Suprapubic skin (tissue), 4 donors: ENCODE results near the gene SRF. TPM values are rescaled to one million over a fixed set of nuclear protein-coding genes. Genes with fewer than 3 reads are reported as not detected.

ENCODE experiments used
- DNase-seq, 2 donors: peaks; one replicate each; pipeline ENCODE4 v3.0.0-alpha.2; 2019; ENCODE audit warnings: low spot score in 2 of 2
- H3K27ac ChIP-seq: fragments of 200-600 bp; sonication (generic); one replicate; pipeline ENCODE4 v1.5.1; 2019
- H3K27me3 ChIP-seq: fragments of 200-600 bp; sonication (generic); one replicate; pipeline ENCODE4 v1.5.1; 2019
- H3K36me3 ChIP-seq: fragments of 200-600 bp; sonication (generic); one replicate; pipeline ENCODE4 v1.5.1; 2019
- H3K4me1 ChIP-seq: fragments of 200-600 bp; sonication (generic); one replicate; pipeline ENCODE4 v1.5.1; 2019
- H3K4me3 ChIP-seq: fragments of 200-600 bp; sonication (generic); one replicate; pipeline ENCODE4 v1.5.1; 2019; ENCODE audit warnings: mild to moderate bottlenecking
- H3K9me3 ChIP-seq: fragments of 200-600 bp; sonication (generic); one replicate; pipeline ENCODE4 v1.5.1; 2019
- CTCF ChIP-seq, 2 donors: fragments of 200-600 bp in 1 of 2; fragments of 450-650 bp in 1 of 2; sonication (generic) in 1 of 2; IDR thresholded peaks; one replicate each; pipeline ENCODE4 v1.5.1; 2016 to 2019; ENCODE audit warnings: antibody characterized with exemption in 2 of 2, mild to moderate bottlenecking in 1 of 2, moderate library complexity in 1 of 2
- EP300 ChIP-seq: sonication (generic); formaldehyde crosslinking; IDR thresholded peaks from one replicate; pipeline ENCODE4 v1.6.1; 2017; ENCODE audit warnings: antibody characterized with exemption
- POLR2A ChIP-seq, 2 donors: fragments of 450-650 bp; IDR thresholded peaks; one replicate each; pipeline ENCODE4 v1.6.1; 2017; ENCODE audit warnings: antibody characterized with exemption in 2 of 2, mild to moderate bottlenecking in 2 of 2, moderate library complexity in 2 of 2
- POLR2AphosphoS5 ChIP-seq, 3 donors: sonication (generic); formaldehyde crosslinking; IDR thresholded peaks; one replicate each; pipeline ENCODE4 v1.6.1; 2017; ENCODE audit warnings: antibody characterized with exemption in 3 of 3
- WGBS: methylation state at CpG from one replicate; pipeline ENCODE4 v1.1.5; 2018; 5-methylcytosine and 5-hydroxymethylcytosine counted together
- total RNA-seq, 4 donors: library from RNA; depleted of rRNA; stranded (reverse); fragments of >200 nt; gene quantifications; one replicate each; pipeline ENCODE4 v1.1.0, GENCODE V29; 2016

Gene SRF
- total RNA-seq, 4 donors from 2014 or later = 19.6 to 33.2 (median 28.9) TPM

- peaks cover 47% of the 10 kb centered on the region for H3K36me3 ChIP-seq
- 75% methylated on average over 20 of the region's 21 CpGs for WGBS
- no peak overlapping the region for H3K4me3 ChIP-seq
- H3K9me3 ChIP-seq = no peaks in the 10 kb centered on the region
- no peaks in the 10 kb centered on the region for H3K27me3 ChIP-seq
- peak in 1 of 2 donors; percentile 60 for DNase-seq
- peaks cover 67% of the 10 kb centered on the region for H3K4me1 ChIP-seq
- TF ChIP-seq CTCF (IDR thresholded peaks at IDR 0.05) (no peak), POLR2A (IDR thresholded peaks at IDR 0.05) (no peak), POLR2AphosphoS5 (IDR thresholded peaks at IDR 0.05) (no peak), EP300 (no peak)
- H3K27ac ChIP-seq = no peak overlapping the region
Observed at GRCh38 chr6:43184268-43184985, 13.4 kb downstream of the SRF start.

- WGBS = 74% methylated on average over 5 of the region's 5 CpGs
- H3K4me3 ChIP-seq = no peak overlapping the region
- peaks cover 67% of the 10 kb centered on the region for H3K4me1 ChIP-seq
- no peak overlapping the region for H3K27ac ChIP-seq
- H3K27me3 ChIP-seq = no peaks in the 10 kb centered on the region
- H3K9me3 ChIP-seq = no peaks in the 10 kb centered on the region
- no peak for DNase-seq
- H3K36me3 ChIP-seq = peaks cover 46% of the 10 kb centered on the region
- TF ChIP-seq POLR2AphosphoS5 (IDR thresholded peaks at IDR 0.05) (no peak), CTCF (IDR thresholded peaks at IDR 0.05) (no peak), POLR2A (IDR thresholded peaks at IDR 0.05) (no peak), EP300 (no peak)
Observed at GRCh38 chr6:43185391-43185985, 14.4 kb downstream of the SRF start.

- Histone ChIP-seq H3K27ac (no peak overlapping the region), H3K36me3 (peaks cover 46% of the 10 kb centered on the region), H3K4me3 (no peak overlapping the region), H3K4me1 (peaks cover 67% of the 10 kb centered on the region), H3K27me3 (no peaks in the 10 kb centered on the region), H3K9me3 (no peaks in the 10 kb centered on the region)
- peak in 1 of 2 donors; percentile 50 for DNase-seq
- no peak for TF ChIP-seq POLR2AphosphoS5 (IDR thresholded peaks at IDR 0.05)
- no peak for TF ChIP-seq POLR2A (IDR thresholded peaks at IDR 0.05)
- no peak for TF ChIP-seq EP300
- TF ChIP-seq CTCF (IDR thresholded peaks at IDR 0.05) = no peak
- 92% methylated on average over 14 of the region's 14 CpGs for WGBS
Observed at GRCh38 chr6:43186019-43186418, 14.9 kb downstream of the SRF start.

GRCh38 chr6:43186706-43187105 lies 15.6 kb downstream of the SRF start:
- DNase-seq = peak; percentile 26 to 50
- H3K36me3 ChIP-seq = peaks cover 46% of the 10 kb centered on the region
- no peak overlapping the region for H3K4me3 ChIP-seq
- H3K4me1 ChIP-seq = peaks cover 62% of the 10 kb centered on the region
- H3K27me3 ChIP-seq = no peaks in the 10 kb centered on the region
- no peaks in the 10 kb centered on the region for H3K9me3 ChIP-seq
- 74% methylated on average over 4 of the region's 4 CpGs for WGBS
- TF ChIP-seq CTCF (IDR thresholded peaks at IDR 0.05) = no peak
- no peak for TF ChIP-seq EP300
- TF ChIP-seq POLR2AphosphoS5 (IDR thresholded peaks at IDR 0.05) = no peak
- TF ChIP-seq POLR2A (IDR thresholded peaks at IDR 0.05) = no peak
- H3K27ac ChIP-seq = no peak overlapping the region

- 99% methylated on average over 7 of the region's 7 CpGs for WGBS
Observed at GRCh38 chr6:43187821-43188220, 16.8 kb downstream of the SRF start.

More at GRCh38 chr6:43187821-43188220, 16.8 kb downstream of the SRF start:
- peaks cover 49% of the 10 kb centered on the region for H3K36me3 ChIP-seq
- no peak for DNase-seq
- no peaks in the 10 kb centered on the region for H3K27me3 ChIP-seq
- no peak overlapping the region for H3K4me3 ChIP-seq
- H3K4me1 ChIP-seq = peaks cover 50% of the 10 kb centered on the region
- H3K9me3 ChIP-seq = no peaks in the 10 kb centered on the region
- H3K27ac ChIP-seq = no peak overlapping the region
- TF ChIP-seq CTCF (IDR thresholded peaks at IDR 0.05) (no peak), POLR2A (IDR thresholded peaks at IDR 0.05) (no peak), EP300 (no peak), POLR2AphosphoS5 (IDR thresholded peaks at IDR 0.05) (no peak)
